HEK293T (cell line): ENCODE data around the gene G0S2.

ENCODE experiments used
- ARNT ChIP-seq: fragments of 450-650 bp; IDR thresholded peaks from 2 replicates; pipeline ENCODE4 v1.6.1; 2017; ENCODE audit warnings: mild to moderate bottlenecking
- BHLHE40 ChIP-seq: fragments of 450-650 bp; IDR thresholded peaks from 2 replicates; pipeline ENCODE4 v1.6.1; 2016; ENCODE audit warnings: mild to moderate bottlenecking, moderate library complexity, borderline replicate concordance
- CTBP1 ChIP-seq: fragments of 450-650 bp; IDR thresholded peaks from 2 replicates; pipeline ENCODE4 v1.6.1; 2016; ENCODE audit warnings: borderline replicate concordance
- FOXA1 ChIP-seq: fragments of 450-650 bp; IDR thresholded peaks from 2 replicates; pipeline ENCODE4 v1.6.1; 2016; ENCODE audit warnings: mild to moderate bottlenecking
- FOXK2 ChIP-seq: fragments of 450-650 bp; IDR thresholded peaks from 2 replicates; pipeline ENCODE4 v1.6.1; 2016; ENCODE audit warnings: mild to moderate bottlenecking
- FOXM1 ChIP-seq: fragments of 450-650 bp; IDR thresholded peaks from 2 replicates; pipeline ENCODE4 v1.6.1; 2017; ENCODE audit warnings: mild to moderate bottlenecking, borderline replicate concordance
- HDGF ChIP-seq: fragments of 450-650 bp; IDR thresholded peaks from 2 replicates; pipeline ENCODE4 v1.6.1; 2017; ENCODE audit warnings: antibody characterized with exemption, borderline replicate concordance
- L3MBTL2 ChIP-seq: fragments of 450-650 bp; conservative IDR thresholded peaks from 2 replicates; pipeline ENCODE4 v1.6.1; 2016; ENCODE audit warnings: mild to moderate bottlenecking
- LEF1 ChIP-seq: fragments of 450-650 bp; IDR thresholded peaks from 2 replicates; pipeline ENCODE4 v1.6.1; 2017; ENCODE audit warnings: mild to moderate bottlenecking, borderline replicate concordance
- NFRKB ChIP-seq: fragments of 450-650 bp; IDR thresholded peaks from 2 replicates; pipeline ENCODE4 v1.6.1; 2016; ENCODE audit warnings: mild to moderate bottlenecking, moderate library complexity
- SP1 ChIP-seq: fragments of 450-650 bp; IDR thresholded peaks from 2 replicates; pipeline ENCODE4 v1.6.1; 2017
- SUZ12 ChIP-seq: fragments of 450-650 bp; IDR thresholded peaks from 2 replicates; pipeline ENCODE4 v1.6.1; 2016; ENCODE audit warnings: mild to moderate bottlenecking
- TARDBP ChIP-seq: fragments of 450-650 bp; IDR thresholded peaks from 2 replicates; pipeline ENCODE4 v1.6.1; 2016
- ZNF384 ChIP-seq: fragments of 450-650 bp; IDR thresholded peaks from 2 replicates; pipeline ENCODE4 v1.6.1; 2016

GRCh38 chr1:209627732-209628196 is 47.4 kb upstream of the G0S2 start:
- TF ChIP-seq FOXA1 (no peak), NFRKB (no peak), SP1 (no peak), BHLHE40 (no peak), L3MBTL2 (no peak), ZNF384 (no peak), TARDBP (no peak), FOXM1 (no peak), HDGF (no peak), FOXK2 (no peak), ARNT (no peak), CTBP1 (no peak), SUZ12 (no peak), LEF1 (no peak)
